ENCODE results near the gene TANGO2.

Gene TANGO2, protein sequence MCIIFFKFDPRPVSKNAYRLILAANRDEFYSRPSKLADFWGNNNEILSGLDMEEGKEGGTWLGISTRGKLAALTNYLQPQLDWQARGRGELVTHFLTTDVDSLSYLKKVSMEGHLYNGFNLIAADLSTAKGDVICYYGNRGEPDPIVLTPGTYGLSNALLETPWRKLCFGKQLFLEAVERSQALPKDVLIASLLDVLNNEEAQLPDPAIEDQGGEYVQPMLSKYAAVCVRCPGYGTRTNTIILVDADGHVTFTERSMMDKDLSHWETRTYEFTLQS

DNA sequence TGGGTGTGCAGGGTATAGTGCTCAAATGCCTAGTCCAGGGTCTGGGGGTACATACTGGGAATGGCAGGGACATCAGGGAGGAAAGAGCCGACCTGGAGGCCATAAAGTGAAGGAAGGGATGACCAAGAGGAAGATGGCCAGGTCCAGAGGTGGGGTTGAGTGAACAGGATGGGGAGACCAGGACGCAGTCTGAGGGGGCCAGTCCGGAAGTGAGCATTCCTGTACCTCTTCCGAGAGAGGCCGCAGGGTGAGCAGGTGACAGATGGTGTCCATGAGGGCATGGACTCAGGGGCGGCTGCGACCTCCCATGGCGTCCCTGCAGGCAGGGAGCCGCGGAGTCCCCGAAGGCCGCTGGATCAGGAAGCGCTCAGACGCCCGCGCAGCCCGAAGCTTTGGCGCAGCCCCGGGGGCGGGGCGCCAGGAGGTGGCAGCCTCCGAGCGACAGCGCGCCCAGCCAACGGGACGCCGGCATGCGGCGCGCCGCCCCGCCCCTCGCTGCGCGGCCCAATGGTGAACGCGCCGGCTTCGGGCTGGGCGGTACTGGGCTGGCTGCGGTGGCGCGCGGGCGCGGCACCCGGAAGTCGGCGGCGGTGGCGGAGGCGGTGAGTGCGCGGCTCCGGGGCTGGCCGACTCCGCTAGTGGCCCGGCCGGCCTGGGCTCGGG, at the start of gene TANGO2:
Gene TANGO2 (plus strand): TSS at position 578 of the 663 bp plus-strand sequence. CDS start 15,689 bp downstream, outside the sequence.
- peak; percentile 77 for DNase-seq

GRCh38 chr22:19971276-19972124, 49.4 kb upstream of the TANGO2 start:
- DNase-seq = no peak

- DNase-seq = no peak
These were observed 48.7 kb upstream of the TANGO2 start for GRCh38 chr22:19972251-19972650.

DNA sequence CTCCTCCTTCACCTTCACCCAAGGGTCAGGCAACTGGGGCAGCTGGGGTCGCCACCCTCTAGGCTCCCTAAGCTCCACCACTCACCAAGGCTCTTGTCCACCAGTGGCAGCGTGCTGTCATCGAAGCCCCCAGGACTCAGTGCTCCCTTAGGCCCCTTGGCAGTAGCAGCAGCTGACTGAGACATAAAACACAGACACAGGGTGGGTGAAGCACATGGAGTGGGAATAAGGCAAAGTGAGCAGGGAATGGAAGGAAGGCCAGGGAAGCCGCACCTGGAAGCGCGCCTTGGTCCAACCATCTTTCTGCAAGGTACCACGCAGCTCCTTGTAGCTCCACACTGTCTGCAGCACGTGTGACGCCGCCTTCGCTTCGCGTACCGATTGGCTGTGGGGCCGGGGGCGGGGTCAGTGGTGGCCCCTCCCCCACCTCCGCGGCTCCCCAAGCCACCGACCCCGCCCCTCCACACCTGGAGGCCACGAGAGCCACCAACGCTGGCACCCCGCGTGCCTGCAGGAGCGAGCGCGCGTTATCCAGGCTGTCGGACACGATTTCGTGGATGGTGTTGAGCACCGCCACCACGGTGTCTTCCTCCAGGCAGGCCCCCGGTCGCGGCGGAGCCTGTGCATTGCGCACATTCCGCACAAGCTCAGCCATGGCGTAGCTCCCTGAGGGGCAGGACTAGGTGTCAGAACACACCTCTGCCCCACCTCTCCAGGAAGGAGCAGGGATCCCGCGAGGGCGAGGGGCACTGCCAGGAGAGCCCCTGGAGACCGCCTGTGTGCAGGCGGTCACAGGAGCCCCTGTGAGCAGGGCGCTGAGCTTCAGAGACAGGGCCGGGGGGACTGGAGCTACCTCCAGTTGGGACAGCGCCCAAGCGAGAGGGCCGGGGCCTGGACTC, 48.0 kb upstream of the TANGO2 start:
- no peak for DNase-seq

DNA sequence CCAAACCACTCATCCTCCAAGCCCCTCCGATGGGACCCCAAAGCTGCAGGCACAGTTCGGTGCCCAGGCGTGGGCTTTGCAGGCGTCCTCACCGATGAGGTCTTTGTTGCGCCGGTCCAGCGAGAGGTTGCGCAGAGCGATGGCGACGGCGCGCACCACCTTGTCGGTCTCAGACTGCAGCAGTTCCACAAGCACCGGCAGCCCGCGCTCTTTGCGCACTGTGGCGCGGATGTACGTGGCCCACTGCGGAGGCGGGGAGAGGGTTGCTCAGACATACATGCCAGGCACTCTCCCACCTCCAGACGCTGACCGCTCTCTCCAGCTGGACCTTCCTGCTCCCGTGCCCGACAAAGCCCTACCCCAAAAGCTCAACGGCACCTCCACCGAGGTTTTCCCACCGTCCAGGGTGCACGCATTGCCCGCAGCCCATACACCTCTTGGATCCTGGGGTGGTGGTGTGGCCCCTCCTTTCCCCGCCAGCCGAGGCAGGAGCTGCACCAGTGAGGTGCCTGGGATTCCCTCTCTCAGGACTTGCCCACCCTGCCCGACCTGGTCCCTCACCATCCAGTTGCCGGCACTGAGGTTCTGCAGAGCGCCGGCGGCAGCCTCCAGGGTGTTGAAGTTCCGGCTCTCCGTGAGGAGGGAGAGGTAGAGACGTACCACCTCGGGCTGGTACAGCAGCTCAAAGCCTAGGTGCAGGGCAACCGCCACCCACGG, 47.2 kb upstream of the TANGO2 start:
- no peak for DNase-seq

GRCh38 chr22:19974268-19974861, 46.5 kb upstream of the TANGO2 start:
- no peak for DNase-seq

GRCh38 chr22:19974935-19975706, 45.8 kb upstream of the TANGO2 start:
- DNase-seq = no peak

DNA sequence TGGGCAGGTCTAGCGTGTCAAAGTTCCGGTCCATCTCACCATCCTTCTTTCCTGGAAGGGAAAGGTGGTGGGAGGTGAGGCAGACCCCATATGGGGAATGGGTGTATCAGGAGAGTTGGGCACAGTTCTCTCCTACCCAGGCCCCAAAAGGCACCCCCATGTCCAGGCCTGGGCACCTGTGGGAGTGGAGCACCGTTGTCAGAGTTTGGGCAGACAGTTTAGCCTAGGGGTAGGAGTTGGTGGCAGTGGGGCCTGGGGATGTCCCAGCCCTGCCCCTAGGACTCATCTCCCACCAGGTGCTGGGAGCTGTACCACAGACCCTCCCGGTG, 45.2 kb upstream of the TANGO2 start:
- DNase-seq = no peak

GRCh38 chr22:19976671-19977070, 44.2 kb upstream of the TANGO2 start:
- no peak for DNase-seq

GRCh38 chr22:19977296-19978243, 43.3 kb upstream of the TANGO2 start:
- no peak for DNase-seq

GRCh38 chr22:19978748-19979147, 42.2 kb upstream of the TANGO2 start:
- no peak for DNase-seq

GRCh38 chr22:19979712-19980493, 41.0 kb upstream of the TANGO2 start:
- no peak for DNase-seq

DNA sequence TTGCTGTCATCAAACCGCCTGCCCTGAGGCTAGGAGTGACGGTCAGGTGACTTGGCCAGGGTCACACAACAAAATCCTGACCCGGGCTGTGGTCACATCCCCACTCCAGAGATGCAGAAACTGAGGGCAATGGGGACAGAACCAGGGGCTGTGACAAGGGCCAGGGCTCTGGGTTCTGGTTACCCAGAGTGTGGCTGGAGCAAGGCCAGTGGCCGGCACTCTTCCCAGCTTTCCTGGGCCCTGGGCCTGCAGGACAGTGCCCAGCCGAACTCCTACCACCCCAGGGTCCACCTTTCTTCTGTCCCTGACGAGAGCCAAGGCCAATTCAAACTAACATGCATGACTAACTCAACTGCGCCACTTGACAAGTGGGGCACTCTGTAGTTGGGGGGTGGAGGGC, 40.1 kb upstream of the TANGO2 start:
- DNase-seq = no peak

DNA sequence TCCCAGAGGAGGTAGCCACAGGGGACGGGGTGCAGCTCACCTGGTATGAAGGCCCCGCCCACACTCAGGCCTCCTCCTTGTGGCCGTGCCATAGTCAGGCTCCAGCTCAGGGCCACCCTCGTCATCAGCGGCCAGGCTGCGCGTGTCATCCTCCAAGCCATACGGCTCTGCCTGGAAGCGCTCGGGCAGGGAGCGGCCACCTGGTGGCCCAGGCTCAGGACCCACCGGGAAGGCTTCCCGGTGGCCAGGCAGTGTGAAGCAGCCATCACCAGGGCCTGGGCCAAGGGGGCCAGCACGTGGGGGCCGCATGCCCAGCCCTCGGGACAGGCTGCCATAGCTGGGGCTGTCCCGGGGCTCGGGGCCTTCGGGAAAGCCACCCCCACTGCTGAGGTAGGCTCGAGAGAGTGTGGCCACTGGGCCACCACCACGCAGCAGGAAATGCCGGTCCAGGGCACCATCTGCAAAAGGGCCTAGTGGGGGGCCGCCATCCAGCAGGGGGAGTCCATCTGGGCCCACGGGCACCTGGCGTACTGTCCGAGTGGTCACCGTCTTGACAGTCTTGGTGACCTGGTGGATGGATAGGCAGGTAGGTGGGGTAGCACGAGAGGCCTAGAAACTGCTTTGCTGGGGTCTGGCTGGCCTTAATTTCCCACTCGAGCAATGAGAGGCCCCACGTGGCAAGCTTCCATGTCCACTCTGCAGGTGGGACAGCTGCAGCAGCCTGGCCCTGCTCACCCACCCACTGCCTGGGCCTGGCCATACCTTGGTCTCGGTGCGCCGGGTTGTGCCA, 39.5 kb upstream of the TANGO2 start:
- no peak for DNase-seq

GRCh38 chr22:19981961-19982920, 38.7 kb upstream of the TANGO2 start:
- no peak for DNase-seq

- no peak for DNase-seq
These were observed 37.8 kb upstream of the TANGO2 start for GRCh38 chr22:19982991-19983578.
